A673 (cell line): ENCODE data around the gene RAB3C.

ENCODE experiments used
- CTCF ChIP-seq: fragments of 300-800, 200-600 bp; sonication (generic); conservative IDR thresholded peaks from 2 replicates; pipeline ENCODE4 v1.5.1; 2017; ENCODE audit warnings: low read depth, mild to moderate bottlenecking, antibody characterized with exemption, low read length, moderate library complexity, mixed read lengths
- EZH2 ChIP-seq: fragments of 200-600 bp; sonication (generic); IDR thresholded peaks from 2 replicates; pipeline ENCODE4 v1.6.1; 2017; ENCODE audit warnings: borderline replicate concordance, low read depth, mild to moderate bottlenecking, mixed read lengths, antibody characterized with exemption, low read length; ENCODE audit not compliant: poor library complexity, severe bottlenecking

GRCh38 chr5:58599217-58599616, 16.3 kb downstream of the RAB3C start:
- no peak for TF ChIP-seq CTCF
- TF ChIP-seq EZH2 = no peak
